GM18873 (cell line): ENCODE data around the gene PCMTD2.

Experiments used
- ATAC-seq: cut with Tn5 transposase; IDR thresholded peaks from one replicate; pipeline ENCODE4 v1.9.1; 2021; ENCODE audit warnings: mild to moderate bottlenecking, moderate library complexity, moderate number of reproducible peaks; ENCODE audit not compliant: unreplicated experiment, low FRiP score

PCMTD2 gene

DNA sequence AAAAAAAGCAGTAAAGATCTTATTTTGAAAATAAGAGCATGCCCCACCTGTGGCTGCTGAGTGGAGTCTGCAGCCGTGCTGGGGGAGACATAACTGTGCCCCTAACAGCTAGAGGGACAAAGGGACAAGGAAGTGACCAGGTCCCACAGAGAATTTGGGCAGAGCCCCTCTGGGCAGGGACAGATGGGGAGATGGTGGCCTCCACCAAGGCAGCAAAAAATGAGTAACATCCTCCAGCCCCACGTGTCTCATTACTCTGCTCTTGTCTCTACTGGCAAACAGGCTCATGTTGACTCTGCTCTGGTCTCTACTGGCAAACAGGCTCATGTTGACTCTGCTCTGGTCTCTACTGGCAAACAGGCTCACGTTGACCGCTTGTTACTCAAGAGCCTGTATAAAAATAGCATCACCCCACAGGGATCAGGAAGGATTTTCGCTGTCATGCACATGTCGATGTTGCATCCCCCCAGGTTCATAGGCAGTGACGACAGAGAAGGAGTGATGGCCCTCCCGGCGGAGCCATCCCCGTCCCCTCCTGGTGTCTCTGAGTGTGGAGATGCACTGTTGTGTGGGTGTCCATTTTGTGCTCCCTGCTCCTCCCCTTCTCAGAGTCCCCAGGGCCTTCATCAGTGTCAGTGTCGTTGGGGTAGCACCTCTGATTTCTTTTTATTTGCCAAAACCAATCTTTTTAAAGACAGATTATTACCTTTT is 17.3 kb upstream of the PCMTD2 start:
- ATAC-seq: no peak

GRCh38 chr20:64238851-64239387 is 16.6 kb upstream of the PCMTD2 start:
- ATAC-seq: no peak

- ATAC-seq: no peak
These were observed 15.9 kb upstream of the PCMTD2 start for GRCh38 chr20:64239449-64240242.

DNA sequence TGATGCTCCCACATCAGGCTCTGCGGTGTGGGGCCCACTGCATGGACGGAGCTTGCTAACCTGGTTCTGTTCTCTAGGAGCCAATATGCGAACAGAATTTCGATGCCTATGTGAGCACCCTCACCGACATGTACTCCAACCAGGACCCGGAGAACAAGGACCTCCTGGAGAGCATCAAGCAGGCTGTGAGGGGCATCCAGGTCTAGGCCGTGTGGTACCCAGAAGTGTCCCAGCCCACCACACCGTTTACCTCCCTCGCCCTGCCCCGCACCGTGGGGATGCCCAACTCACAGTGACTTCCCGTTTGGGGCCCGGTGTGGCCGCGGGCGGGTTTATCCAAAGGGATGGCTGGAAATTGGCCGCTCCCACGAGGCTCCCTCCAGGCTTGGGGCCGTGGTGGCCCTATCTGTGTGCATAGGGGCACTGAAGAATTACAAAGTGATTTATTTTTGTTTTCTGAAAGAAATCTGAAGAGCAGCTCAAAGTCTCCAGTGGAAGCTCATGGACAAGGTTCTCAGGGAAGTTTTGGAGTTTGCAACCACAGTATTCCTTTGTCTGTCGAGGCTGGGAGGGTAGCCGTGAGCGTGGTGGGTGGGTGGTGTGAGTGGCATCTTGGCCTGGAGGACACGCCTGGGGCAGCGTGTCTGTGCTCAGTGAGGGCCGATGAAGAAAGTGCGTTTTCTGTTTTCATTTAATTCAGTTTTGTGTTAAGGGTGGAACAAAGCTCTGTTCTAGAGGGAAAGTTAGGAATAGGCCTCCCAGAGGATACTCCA is 15.1 kb upstream of the PCMTD2 start:
- ATAC-seq: no peak

- no peak for ATAC-seq
These were observed 14.5 kb upstream of the PCMTD2 start for GRCh38 chr20:64241061-64241460.

DNA sequence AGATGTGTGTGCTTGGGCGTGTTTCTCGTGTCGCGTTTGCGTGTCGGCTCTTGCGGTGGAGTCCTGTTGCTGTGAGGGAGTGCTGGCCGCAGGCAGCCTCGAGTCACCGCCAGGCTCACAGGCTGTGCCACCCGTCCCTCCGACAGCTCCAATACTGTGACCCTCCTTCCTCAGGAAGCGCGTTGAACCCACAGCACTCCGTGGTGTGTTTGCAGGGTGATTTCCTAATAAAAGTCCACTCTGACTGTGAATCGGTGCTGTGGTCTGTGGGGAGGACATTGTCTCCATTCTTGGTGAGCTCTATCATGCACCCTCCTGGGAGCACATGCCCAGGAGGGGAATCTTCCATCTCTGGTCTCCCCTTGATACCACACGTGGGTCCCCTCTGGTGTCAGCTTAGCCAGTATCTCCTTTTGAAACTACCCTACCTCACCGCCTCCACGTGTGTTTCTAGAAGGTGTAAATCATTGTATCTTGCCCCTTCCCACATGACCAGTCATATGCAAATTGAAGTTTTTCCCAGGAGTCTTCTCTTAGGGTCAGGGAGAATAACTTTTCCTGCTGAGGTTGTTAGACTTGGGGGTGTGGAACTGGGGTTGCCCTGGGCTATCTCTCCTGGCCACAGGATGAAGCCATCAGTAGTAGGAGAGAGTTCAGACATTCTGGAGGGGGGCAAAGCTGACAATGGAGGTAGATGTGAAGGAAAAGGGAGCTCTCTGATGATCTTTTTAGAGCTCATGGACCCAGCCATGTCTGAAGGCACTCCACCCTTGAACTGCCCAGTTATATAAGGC is 13.3 kb upstream of the PCMTD2 start:
- ATAC-seq: no peak

DNA sequence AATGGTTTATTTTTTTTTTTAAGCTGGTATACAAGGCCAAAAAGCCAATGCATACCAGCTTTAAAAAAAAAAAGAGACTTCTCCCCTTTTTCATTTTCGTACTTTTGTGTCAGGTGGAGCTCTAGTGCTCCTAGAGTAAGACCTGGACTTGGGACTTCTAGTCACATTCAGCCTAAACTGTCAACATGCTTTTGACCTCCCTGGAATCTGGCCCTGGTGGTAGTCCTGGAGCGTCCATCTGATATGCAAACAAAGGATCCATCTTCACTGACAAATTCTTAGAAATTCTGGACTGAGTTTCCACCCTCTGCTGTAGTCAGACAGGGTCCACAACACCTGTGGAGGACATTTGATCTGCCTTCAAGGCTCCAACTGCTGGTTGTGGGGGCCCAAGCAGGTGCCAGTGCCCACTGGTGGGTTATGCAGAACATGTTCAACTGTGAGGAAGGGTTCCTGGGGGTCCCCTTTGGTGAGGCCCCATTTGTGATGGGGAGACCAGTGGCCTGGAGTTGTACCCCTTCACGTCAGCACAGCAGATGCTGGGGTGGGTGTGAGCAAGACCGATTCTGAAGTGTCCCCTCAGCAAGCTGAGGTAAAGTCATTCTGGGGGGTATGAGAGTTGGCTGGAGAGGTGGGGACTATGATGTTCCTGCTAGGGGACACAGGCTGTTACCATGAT is 12.6 kb upstream of the PCMTD2 start:
- no peak for ATAC-seq

- no peak for ATAC-seq
These were observed 11.2 kb upstream of the PCMTD2 start for GRCh38 chr20:64244281-64244805.

DNA sequence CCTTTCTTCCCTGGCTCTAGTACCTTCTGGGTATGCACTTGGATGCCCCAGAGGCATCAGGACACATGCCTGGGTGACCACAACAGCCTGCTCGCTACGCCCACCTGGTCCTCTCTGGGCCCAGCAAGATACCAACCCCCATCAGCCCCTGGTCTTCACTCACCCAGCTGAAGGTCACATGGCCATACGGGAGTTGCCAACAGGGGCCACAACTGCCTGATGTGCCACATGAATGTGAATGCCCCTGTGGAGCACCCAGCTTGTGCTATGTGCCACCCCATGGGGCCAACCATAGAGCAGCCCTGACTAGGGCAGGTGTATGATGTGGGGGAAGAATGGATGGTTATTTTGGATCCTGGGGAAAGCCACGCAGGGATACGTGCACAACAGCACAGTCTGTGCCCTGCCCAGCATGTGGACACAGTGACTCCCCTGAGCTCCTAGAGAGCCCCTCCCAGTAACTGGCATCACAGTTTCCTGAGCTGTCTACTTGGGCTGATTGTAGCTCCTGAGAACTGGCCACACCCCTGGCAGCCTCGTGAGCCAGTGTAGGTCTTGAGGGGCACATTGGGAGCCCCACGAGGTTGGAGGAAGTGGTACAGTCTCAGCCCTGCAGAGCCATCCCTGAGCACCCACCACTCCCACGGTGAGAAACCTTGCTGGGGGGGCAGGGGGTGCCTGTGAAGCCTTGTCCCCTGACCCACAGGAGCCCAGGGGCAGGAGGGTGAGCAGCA is 10.5 kb upstream of the PCMTD2 start:
- no peak for ATAC-seq

DNA sequence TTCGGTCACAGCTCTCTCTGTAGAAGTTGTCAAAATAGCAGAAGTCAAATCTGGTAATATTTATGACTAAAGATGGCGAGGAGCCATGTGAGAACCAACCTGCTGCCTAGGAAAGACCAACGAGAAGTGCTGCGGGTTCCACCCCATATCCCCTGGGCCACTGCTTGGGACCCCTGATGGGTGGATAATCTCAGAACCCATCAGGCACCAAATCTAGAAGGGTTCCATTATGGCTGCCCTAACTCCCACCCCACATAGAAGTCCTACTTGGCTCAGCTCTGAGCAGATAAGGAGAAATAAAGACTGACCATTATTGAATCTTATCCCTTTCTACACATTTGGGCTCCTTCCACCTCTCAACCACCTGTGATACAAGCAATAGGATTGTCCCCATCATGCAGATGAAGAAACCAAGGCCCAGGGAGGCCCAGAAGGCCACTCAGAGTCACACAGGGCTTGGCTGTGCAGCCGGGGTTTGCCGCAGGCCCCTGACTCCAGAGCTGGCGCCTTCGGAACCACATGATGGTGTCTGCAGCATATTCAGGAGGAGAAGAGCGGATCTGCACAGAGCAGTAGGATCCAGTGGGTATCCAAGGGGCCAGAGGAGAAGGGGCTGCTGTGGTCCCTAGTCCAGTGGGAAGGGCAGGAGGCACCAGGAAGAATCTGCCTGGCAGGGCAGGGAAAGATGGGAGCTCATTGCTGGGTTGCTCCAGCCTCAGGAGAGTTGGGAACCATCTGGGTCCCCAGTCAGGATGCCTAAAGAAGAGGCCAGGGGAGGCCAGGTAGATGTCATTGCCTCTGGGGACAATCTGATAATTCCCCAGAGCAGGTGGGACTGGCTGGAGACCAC is 9.6 kb upstream of the PCMTD2 start:
- no peak for ATAC-seq

DNA sequence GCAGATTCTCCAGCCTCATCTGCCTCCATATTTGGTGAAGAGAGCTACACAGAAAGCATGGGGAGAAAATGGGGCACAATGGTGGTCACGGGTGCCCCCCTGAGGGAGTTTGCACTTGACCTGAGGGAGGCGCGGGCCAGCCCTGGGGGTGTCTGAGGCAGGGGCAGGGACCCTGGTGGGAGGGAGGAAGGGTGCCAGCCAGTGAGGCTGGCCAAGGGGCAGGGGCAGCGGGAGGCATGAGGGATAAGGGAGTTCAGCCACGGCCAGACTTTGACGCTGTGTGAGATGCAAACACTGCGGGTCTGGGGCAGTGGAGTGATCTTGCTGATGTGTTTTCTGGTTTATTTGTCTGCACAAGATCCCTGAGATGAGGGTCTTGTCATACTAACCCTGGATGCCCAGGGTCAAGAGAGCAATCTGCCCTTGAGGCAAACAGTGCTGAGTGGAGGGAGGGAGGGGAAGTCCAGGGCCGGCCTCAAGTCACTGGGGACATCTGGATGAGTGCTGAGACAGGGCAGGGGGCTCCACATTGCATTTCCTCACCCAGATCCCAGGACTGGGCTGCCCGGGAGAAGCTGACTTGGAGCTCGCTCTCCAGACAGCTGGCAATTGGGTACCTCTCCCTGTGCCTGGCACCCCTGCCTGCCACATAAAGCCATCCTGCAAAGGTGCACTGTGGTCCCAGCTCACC is 8.8 kb upstream of the PCMTD2 start:
- no peak for ATAC-seq

- no peak for ATAC-seq
These were observed 8.3 kb upstream of the PCMTD2 start for GRCh38 chr20:64247307-64247618.

- no peak for ATAC-seq
These were observed 7.3 kb upstream of the PCMTD2 start for GRCh38 chr20:64247970-64248841.

GRCh38 chr20:64250027-64250426 is 5.5 kb upstream of the PCMTD2 start:
- no peak for ATAC-seq

DNA sequence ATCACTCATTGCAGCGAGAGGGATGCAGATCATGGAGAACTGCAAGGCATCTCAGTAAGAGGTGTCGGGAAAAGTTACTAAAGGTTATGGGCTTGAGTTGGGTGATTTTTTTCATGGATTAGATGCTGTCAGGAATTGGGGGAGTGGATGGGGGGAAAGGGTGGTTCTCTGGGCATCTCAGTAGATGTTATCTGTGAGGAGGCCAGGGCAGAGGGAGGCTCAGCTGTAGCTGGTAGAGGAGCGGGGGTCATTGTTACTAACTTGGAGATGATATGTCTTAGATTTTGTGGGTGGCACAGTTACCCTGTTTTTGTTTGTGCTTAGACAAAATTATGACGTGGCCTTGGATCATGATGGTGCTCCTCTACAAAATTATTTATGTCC is 2.6 kb upstream of the PCMTD2 start:
- ATAC-seq: no peak

DNA sequence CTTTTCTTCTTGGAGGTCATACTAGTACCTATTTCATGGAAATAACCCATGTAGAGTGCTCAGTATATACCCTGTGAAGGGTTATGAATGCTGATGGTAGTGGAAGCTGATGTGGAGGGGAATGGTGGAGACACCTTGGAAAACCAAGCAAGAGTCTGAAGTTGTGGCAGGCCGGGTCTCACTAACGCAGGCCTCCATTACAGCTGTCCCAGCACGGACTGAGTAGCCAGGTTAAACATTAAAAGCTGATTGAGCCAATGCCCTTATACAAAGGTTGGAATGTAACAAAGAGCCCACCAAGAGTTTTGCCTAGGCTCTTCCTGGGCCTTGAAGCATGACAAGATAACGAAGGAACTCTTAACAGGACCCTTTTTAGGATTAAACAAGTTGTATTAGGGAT is 2.1 kb upstream of the PCMTD2 start:
- no peak for ATAC-seq

DNA sequence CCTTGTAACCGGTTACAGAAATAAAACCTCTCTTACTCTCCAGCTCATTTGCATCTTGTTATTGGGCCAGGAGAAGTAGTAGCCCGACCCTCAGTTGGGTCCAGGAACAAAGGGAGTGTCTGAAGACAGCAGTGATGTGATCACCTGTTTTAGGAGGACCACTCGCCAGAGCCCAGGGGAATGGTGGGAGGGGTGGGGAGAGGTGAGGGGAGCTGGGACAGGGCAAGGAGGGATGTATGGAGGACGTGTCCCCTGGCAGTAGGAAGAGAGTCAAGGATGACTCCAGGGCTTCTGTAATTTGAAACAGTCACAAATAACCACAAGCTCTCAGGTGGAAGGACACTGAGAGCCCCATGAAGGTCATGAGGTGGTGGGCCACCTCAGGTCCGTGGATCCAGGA is 1.4 kb upstream of the PCMTD2 start:
- no peak for ATAC-seq
